Naive thymus-derived CD4-positive, alpha-beta T cell (primary cell): ENCODE measurements around the gene HOXC6. TPM values are rescaled to one million over a fixed set of nuclear protein-coding genes. Genes with fewer than 3 reads are reported as not detected.

Experiments used
- ATAC-seq: fragments of 150-1000 bp; cut with Tn5 transposase; 2 replicates; pipeline ENCODE4 v1.10.0; 2021; ENCODE audit warnings: mild to moderate bottlenecking, moderate library complexity
- CTCF ChIA-PET: fragments of 350-600 bp; sonication (Branson Sonifier 250); formaldehyde crosslinking; loops from one replicate; lab custom pipeline; 2021; ENCODE audit warnings: antibody characterized with exemption; lab: Charles Lee
- POLR2A ChIA-PET: fragments of 350-600 bp; sonication (Branson Sonifier 250); formaldehyde crosslinking; loops from one replicate; lab custom pipeline; 2021; ENCODE audit warnings: antibody characterized with exemption, inconsistent platforms; lab: Charles Lee
- DNase-seq, 9 donors: peaks; one replicate each; pipeline versions ENCODE4 v3.0.0 to v3.0.0-alpha.2; 2020 to 2022; ENCODE audit warnings: mixed read lengths in 1 of 9
- H3K27ac ChIP-seq: one replicate; pipeline ENCODE4 v1.7.0; 2013; ENCODE audit warnings: mild to moderate bottlenecking, low read depth, low read length, moderate library complexity
- H3K27me3 ChIP-seq, 2 donors: one replicate each; pipeline ENCODE4 v1.7.0; 2013; ENCODE audit warnings: low read length in 2 of 2, mild to moderate bottlenecking in 2 of 2, moderate library complexity in 2 of 2; ENCODE audit not compliant: control insufficient read depth in 2 of 2, insufficient read depth in 2 of 2
- H3K36me3 ChIP-seq, 3 experiments: 1 replicate in 2 of 3; 2 replicates in 1 of 3; pipeline ENCODE4 v1.7.0; 2013; ENCODE audit warnings: low read length in 3 of 3, mild to moderate bottlenecking in 3 of 3, moderate library complexity in 1 of 3; ENCODE audit not compliant: insufficient read depth in 3 of 3, control insufficient read depth in 2 of 3
- H3K4me1 ChIP-seq, 2 donors: one replicate each; pipeline ENCODE4 v1.7.0; 2013; ENCODE audit warnings: low read length in 2 of 2, mild to moderate bottlenecking in 2 of 2, moderate library complexity in 1 of 2; ENCODE audit not compliant: control insufficient read depth in 2 of 2, insufficient read depth in 2 of 2
- H3K4me3 ChIP-seq: 2 replicates; pipeline ENCODE4 v1.7.0; 2013; ENCODE audit warnings: mild to moderate bottlenecking, low read length
- H3K9me3 ChIP-seq, 3 experiments: 1 replicate in 2 of 3; 2 replicates in 1 of 3; pipeline ENCODE4 v1.7.0; 2013; ENCODE audit warnings: low read length in 3 of 3; ENCODE audit not compliant: control insufficient read depth in 2 of 3
- H3K27ac Mint-ChIP-seq, 9 donors: one replicate each; pipeline ENCODE4 v1.8.0; 2020 to 2022; ENCODE audit warnings: mixed read lengths in 9 of 9, mild to moderate bottlenecking in 8 of 9, moderate library complexity in 5 of 9, inconsistent platforms in 2 of 9
- H3K27me3 Mint-ChIP-seq, 5 donors: one replicate each; pipeline ENCODE4 v1.8.0; 2021 to 2022; ENCODE audit warnings: mixed read lengths in 5 of 5, mild to moderate bottlenecking in 1 of 5
- H3K36me3 Mint-ChIP-seq, 5 donors: one replicate each; pipeline ENCODE4 v1.8.0; 2020 to 2022; ENCODE audit warnings: mixed read lengths in 5 of 5, mild to moderate bottlenecking in 3 of 5, inconsistent platforms in 1 of 5
- H3K4me1 Mint-ChIP-seq, 7 donors: one replicate each; pipeline ENCODE4 v1.8.0; 2020 to 2022; ENCODE audit warnings: mixed read lengths in 7 of 7, mild to moderate bottlenecking in 3 of 7, inconsistent platforms in 1 of 7
- H3K4me3 Mint-ChIP-seq, 10 donors: one replicate each; pipeline ENCODE4 v1.8.0; 2020 to 2022; ENCODE audit warnings: mild to moderate bottlenecking in 10 of 10, mixed read lengths in 10 of 10, moderate library complexity in 6 of 10, inconsistent platforms in 2 of 10
- H3K9me3 Mint-ChIP-seq, 11 donors: one replicate each; pipeline ENCODE4 v1.8.0; 2020 to 2022; ENCODE audit warnings: mixed read lengths in 11 of 11, mild to moderate bottlenecking in 4 of 11, inconsistent platforms in 1 of 11, moderate library complexity in 1 of 11
- intact Hi-C, 2 donors: fragments of 100-400 bp; cut with micrococcal nuclease; formaldehyde crosslinking; loops; one replicate each; pipeline ENCODE4 v1.15.1; 2023
- polyA plus RNA-seq, 2 donors: library from polyadenylated mRNA; unstranded; fragments of 300-500 nt; fragmentation: Illumina TruSeq; gene quantifications; one replicate each; pipeline ENCODE4 v1.2.3, GENCODE V29; 2021
- total RNA-seq, 6 experiments: library from RNA in 5 of 6; stranded (reverse) in 5 of 6; gene quantifications; 1 replicate in 5 of 6; 2 replicates in 1 of 6; pipeline ENCODE4 v1.2.3 and lab custom pipeline; 2021 to 2026

HOXC6 gene
- total and polyA plus RNA-seq, 7 experiments from 2014 or later: not detected

- Histone ChIP-seq H3K4me3 (no peak overlapping the region), H3K4me1 (peaks cover 0 to 16% of the 10 kb centered on the region in 2 donors), H3K36me3 (no peaks in the 10 kb centered on the region), H3K27ac (no peak overlapping the region), H3K9me3 (peaks cover 0 to 3% (median 0%) of the 10 kb centered on the region in 3 experiments), H3K27me3 (peaks cover 16 to 57% of the 10 kb centered on the region in 2 donors)
- ChIA-PET POLR2A (no interaction called here), CTCF (no interaction called here)
- Mint-ChIP-seq H3K36me3 (peaks cover 0 to 6% (median 0%) of the 10 kb centered on the region in 5 donors), H3K4me1 (peaks cover 20 to 56% (median 45%) of the 10 kb centered on the region in 7 donors), H3K27me3 (peaks cover 96 to 100% (median 98%) of the 10 kb centered on the region in 5 donors), H3K4me3 (peak overlapping the region; percentile 17 to 77 (median 62)), H3K9me3 (peaks cover 0 to 13% (median 1%) of the 10 kb centered on the region in 11 donors), H3K27ac (peak overlapping the region in 1 of 9 donors; percentile 59)
- intact Hi-C loops: no loop called here
- no peak for DNase-seq
- ATAC-seq: no peak
Observed at GRCh38 chr12:54047160-54047963, 19.1 kb downstream of the HOXC6 start.

- H3K27ac ChIP-seq: no peak overlapping the region
- peaks cover 16 to 63% of the 10 kb centered on the region in 2 donors for H3K27me3 ChIP-seq
- H3K4me1 Mint-ChIP-seq: peaks cover 23 to 62% (median 51%) of the 10 kb centered on the region in 7 donors
- DNase-seq: no peak
- H3K4me1 ChIP-seq: peaks cover 5 to 21% of the 10 kb centered on the region in 2 donors
- H3K27me3 Mint-ChIP-seq: peaks cover 95 to 100% (median 97%) of the 10 kb centered on the region in 5 donors
- H3K9me3 Mint-ChIP-seq: peaks cover 0 to 13% (median 1%) of the 10 kb centered on the region in 11 donors
- H3K27ac Mint-ChIP-seq: no peak overlapping the region
- peaks cover 0 to 6% (median 0%) of the 10 kb centered on the region in 5 donors for H3K36me3 Mint-ChIP-seq
- peak overlapping the region in 5 of 10 donors; percentile 48 to 67 (median 61) for H3K4me3 Mint-ChIP-seq
- H3K9me3 ChIP-seq: peaks cover 0 to 3% (median 0%) of the 10 kb centered on the region in 3 experiments
- ChIA-PET POLR2A (no interaction called here), CTCF (no interaction called here)
- ATAC-seq: no peak
- intact Hi-C loops: no loop called here
- H3K4me3 ChIP-seq: no peak overlapping the region
- no peaks in the 10 kb centered on the region for H3K36me3 ChIP-seq
Observed at GRCh38 chr12:54047964-54048303, 19.7 kb downstream of the HOXC6 start.

- H3K4me1 ChIP-seq: peaks cover 7 to 27% of the 10 kb centered on the region in 2 donors
- peaks cover 90 to 98% (median 95%) of the 10 kb centered on the region in 5 donors for H3K27me3 Mint-ChIP-seq
- POLR2A ChIA-PET: no interaction called here
- H3K27ac Mint-ChIP-seq: no peak overlapping the region
- H3K4me3 ChIP-seq: no peak overlapping the region
- DNase-seq (no peak), ATAC-seq (no peak)
- peaks cover 16 to 69% of the 10 kb centered on the region in 2 donors for H3K27me3 ChIP-seq
- H3K9me3 ChIP-seq: peaks cover 0 to 3% (median 0%) of the 10 kb centered on the region in 3 experiments
- peak overlapping the region in 1 of 10 donors; percentile 67 for H3K4me3 Mint-ChIP-seq
- intact Hi-C loops: no loop called here
- no peak overlapping the region for H3K27ac ChIP-seq
- H3K9me3 Mint-ChIP-seq: peaks cover 0 to 13% (median 1%) of the 10 kb centered on the region in 11 donors
- H3K36me3 ChIP-seq: no peaks in the 10 kb centered on the region
- peaks cover 0 to 6% (median 0%) of the 10 kb centered on the region in 5 donors for H3K36me3 Mint-ChIP-seq
- CTCF ChIA-PET: interaction anchor here (0.6 kb wide), 1 partner anchor 11 kb away, joined by 5 read pairs; no protein-coding TSS in a partner anchor
- peaks cover 25 to 64% (median 56%) of the 10 kb centered on the region in 7 donors for H3K4me1 Mint-ChIP-seq
Observed at GRCh38 chr12:54048406-54049093, 20.3 kb downstream of the HOXC6 start.

- ATAC-seq (no peak), DNase-seq (no peak)
- H3K4me1 Mint-ChIP-seq: peaks cover 21 to 62% (median 55%) of the 10 kb centered on the region in 7 donors
- CTCF ChIA-PET: no interaction called here
- peaks cover 88 to 98% (median 93%) of the 10 kb centered on the region in 5 donors for H3K27me3 Mint-ChIP-seq
- peaks cover 0 to 6% (median 0%) of the 10 kb centered on the region in 5 donors for H3K36me3 Mint-ChIP-seq
- Histone ChIP-seq H3K4me1 (peaks cover 7 to 31% of the 10 kb centered on the region in 2 donors), H3K9me3 (peaks cover 0 to 3% (median 0%) of the 10 kb centered on the region in 3 experiments), H3K27me3 (peaks cover 16 to 74% of the 10 kb centered on the region in 2 donors), H3K4me3 (no peak overlapping the region), H3K36me3 (no peaks in the 10 kb centered on the region), H3K27ac (no peak overlapping the region)
- POLR2A ChIA-PET: no interaction called here
- peaks cover 0 to 13% (median 1%) of the 10 kb centered on the region in 11 donors for H3K9me3 Mint-ChIP-seq
- no peak overlapping the region for H3K4me3 Mint-ChIP-seq
- intact Hi-C loops: no loop called here
- H3K27ac Mint-ChIP-seq: no peak overlapping the region
Observed at GRCh38 chr12:54049108-54049507, 20.9 kb downstream of the HOXC6 start.

GRCh38 chr12:54050482-54050810, 22.2 kb downstream of the HOXC6 start:
- intact Hi-C loops: loop anchor here in 1 of 2 donors (5.0 kb wide), 2 partner anchors 93 to 108 kb away; no protein-coding TSS in a partner anchor
- Histone ChIP-seq H3K4me3 (no peak overlapping the region), H3K36me3 (no peaks in the 10 kb centered on the region), H3K9me3 (peaks cover 0 to 3% (median 0%) of the 10 kb centered on the region in 3 experiments), H3K27me3 (peaks cover 16 to 71% of the 10 kb centered on the region in 2 donors), H3K27ac (no peak overlapping the region), H3K4me1 (peaks cover 11 to 31% of the 10 kb centered on the region in 2 donors)
- Mint-ChIP-seq H3K27me3 (peaks cover 87 to 97% (median 90%) of the 10 kb centered on the region in 5 donors), H3K27ac (no peak overlapping the region), H3K36me3 (peaks cover 0 to 6% (median 0%) of the 10 kb centered on the region in 5 donors), H3K4me3 (peak overlapping the region in 5 of 10 donors; percentile 0 to 35 (median 22)), H3K4me1 (peaks cover 18 to 62% (median 57%) of the 10 kb centered on the region in 7 donors), H3K9me3 (peaks cover 0 to 13% (median 1%) of the 10 kb centered on the region in 11 donors)
- POLR2A ChIA-PET: interaction anchor here (0.6 to 1.0 kb wide), 3 partner anchors 20 to 497 kb away, joined by 3 to 4 read pairs (median 3); partner anchors contain the start of gene SMUG1
- CTCF ChIA-PET: interaction anchor here (1.2 kb wide), 1 partner anchor 18 kb away, joined by 3 read pairs; no protein-coding TSS in a partner anchor
- DNase-seq (no peak), ATAC-seq (no peak)
